Right lobe of liver (tissue), 6 donors: ENCODE measurements around the gene CD81. TPM values are rescaled to one million over a fixed set of nuclear protein-coding genes. Genes with fewer than 3 reads are reported as not detected.

Experiments used
- ATAC-seq, 4 donors: fragments of 200-7000 bp; cut with Tn5 transposase; one replicate each; pipeline ENCODE4 v1.9.1; 2020; ENCODE audit warnings: mild to moderate bottlenecking in 4 of 4, moderate library complexity in 4 of 4
- DNase-seq, 3 donors: peaks; one replicate each; pipeline ENCODE4 v3.0.0-alpha.2; 2020
- H3K27ac ChIP-seq, 3 donors: fragments of 200-600 bp; one replicate each; pipeline ENCODE4 v1.8.0; 2022
- H3K27me3 ChIP-seq, 2 donors: fragments of 200-600 bp; one replicate each; pipeline ENCODE4 v1.8.0; 2022
- H3K36me3 ChIP-seq, 4 donors: fragments of 200-600 bp; sonication (generic) in 1 of 4; one replicate each; pipeline versions ENCODE4 v1.5.1 to v1.8.0; 2017 to 2022; ENCODE audit warnings: control low read depth in 1 of 4
- H3K4me1 ChIP-seq, 4 donors: fragments of 200-600 bp; sonication (generic) in 1 of 4; one replicate each; pipeline versions ENCODE4 v1.5.1 to v1.8.0; 2017 to 2022; ENCODE audit warnings: control low read depth in 1 of 4
- H3K4me3 ChIP-seq, 3 donors: fragments of 200-600 bp; one replicate each; pipeline ENCODE4 v1.8.0; 2022
- H3K9me3 ChIP-seq, 4 donors: fragments of 200-600 bp; sonication (generic) in 1 of 4; one replicate each; pipeline versions ENCODE4 v1.5.1 to v1.8.0; 2017 to 2022; ENCODE audit warnings: control low read depth in 1 of 4
- POLR2A ChIP-seq: fragments of 450-650 bp; IDR thresholded peaks from one replicate; pipeline ENCODE4 v1.6.1; 2017; ENCODE audit warnings: antibody characterized with exemption, mild to moderate bottlenecking
- WGBS: methylation state at CpG from one replicate; pipeline ENCODE4 v1.1.6; 2018; ENCODE audit warnings: low coverage, low lambda C conversion rate; ENCODE audit not compliant: insufficient coverage; ENCODE audit errors: missing lambda C conversion rate; 5-methylcytosine and 5-hydroxymethylcytosine counted together
- intact Hi-C, 2 donors: fragments of 100-400 bp; cut with DNase I; formaldehyde crosslinking; loops; one replicate each; pipeline versions ENCODE4 v1.11.2 to v1.14.1; 2022
- total RNA-seq, 6 experiments: library from RNA; depleted of rRNA in 2 of 6; stranded (reverse); fragments of >200 nt in 2 of 6; fragmentation: NEBNext Ultra II Directional in 3 of 6; extraction: Animal tissue kit (Norgen Biotek cat#: 25700) in 3 of 6; gene quantifications; one replicate each; pipeline versions ENCODE4 v1.1.0 to v1.2.4, GENCODE V29; 2016 to 2023
- TF ChIP-seq, protein P1 (sequence below), 4 donors: fragments of 200-600 bp in 3 of 4; fragments of 450-650 bp in 1 of 4; IDR thresholded peaks; one replicate each; pipeline versions ENCODE4 v1.5.1 to v1.8.0; 2016 to 2022; ENCODE audit warnings: antibody characterized with exemption in 4 of 4, mild to moderate bottlenecking in 2 of 4
- donor health status: DM: no; HTN: yes; CAD: no.
- donor health status: DM: no; HTN: no; CAD: no.
- donor health status: DM: no; HTN: no; CAD: no.
- donor health status: DM: no; HTN: yes; CAD: no.
- donor health status: DM: no; HTN: yes; CAD: no.

CD81 gene
- total RNA-seq, 6 experiments from 2014 or later = 433 to 721 (median 528) TPM

DNA sequence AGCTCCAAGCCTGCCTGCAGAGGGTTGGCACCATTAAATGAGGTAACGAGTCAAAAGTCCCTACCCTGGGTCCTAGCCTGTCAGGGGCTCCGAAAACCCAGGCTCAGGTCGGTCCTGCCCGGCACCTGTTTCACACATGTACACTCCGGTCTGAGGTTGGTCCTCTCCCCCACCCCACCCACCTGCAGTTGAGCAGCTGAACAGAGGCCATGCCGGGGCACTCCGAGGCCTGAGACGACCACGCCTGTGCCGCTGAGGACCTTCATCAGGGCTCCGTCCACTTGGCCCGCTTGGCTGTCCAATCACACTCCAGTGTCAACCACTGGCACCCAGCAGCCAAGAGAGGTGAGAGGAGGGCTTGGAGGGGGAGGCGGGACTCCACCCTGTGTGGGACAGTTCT is 25.0 kb downstream of the CD81 start:
- no peaks in the 10 kb centered on the region for H3K9me3 ChIP-seq

DNA sequence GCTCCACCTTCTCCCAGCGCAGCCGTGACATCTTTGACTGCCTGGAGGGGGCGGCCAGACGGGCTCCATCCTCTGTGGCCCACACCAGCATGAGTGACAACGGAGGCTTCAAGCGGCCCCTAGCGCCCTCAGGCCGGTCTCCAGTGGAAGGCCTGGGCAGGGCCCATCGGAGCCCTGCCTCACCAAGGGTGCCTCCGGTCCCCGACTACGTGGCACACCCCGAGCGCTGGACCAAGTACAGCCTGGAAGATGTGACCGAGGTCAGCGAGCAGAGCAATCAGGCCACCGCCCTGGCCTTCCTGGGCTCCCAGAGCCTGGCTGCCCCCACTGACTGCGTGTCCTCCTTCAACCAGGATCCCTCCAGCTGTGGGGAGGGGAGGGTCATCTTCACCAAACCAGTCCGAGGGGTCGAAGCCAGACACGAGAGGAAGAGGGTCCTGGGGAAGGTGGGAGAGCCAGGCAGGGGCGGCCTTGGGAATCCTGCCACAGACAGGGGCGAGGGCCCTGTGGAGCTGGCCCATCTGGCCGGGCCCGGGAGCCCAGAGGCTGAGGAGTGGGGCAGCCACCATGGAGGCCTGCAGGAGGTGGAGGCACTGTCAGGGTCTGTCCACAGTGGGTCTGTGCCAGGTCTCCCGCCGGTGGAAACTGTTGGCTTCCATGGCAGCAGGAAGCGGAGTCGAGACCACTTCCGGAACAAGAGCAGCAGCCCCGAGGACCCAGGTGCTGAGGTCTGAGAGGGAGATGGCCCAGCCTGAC is 26.0 kb downstream of the CD81 start:
- H3K9me3 ChIP-seq = no peaks in the 10 kb centered on the region
- H3K27me3 ChIP-seq = no peaks in the 10 kb centered on the region
- peaks cover 0 to 21% (median 7%) of the 10 kb centered on the region in 4 donors for H3K4me1 ChIP-seq
- H3K27ac ChIP-seq = no peak overlapping the region
- TF ChIP-seq, protein P1, sequence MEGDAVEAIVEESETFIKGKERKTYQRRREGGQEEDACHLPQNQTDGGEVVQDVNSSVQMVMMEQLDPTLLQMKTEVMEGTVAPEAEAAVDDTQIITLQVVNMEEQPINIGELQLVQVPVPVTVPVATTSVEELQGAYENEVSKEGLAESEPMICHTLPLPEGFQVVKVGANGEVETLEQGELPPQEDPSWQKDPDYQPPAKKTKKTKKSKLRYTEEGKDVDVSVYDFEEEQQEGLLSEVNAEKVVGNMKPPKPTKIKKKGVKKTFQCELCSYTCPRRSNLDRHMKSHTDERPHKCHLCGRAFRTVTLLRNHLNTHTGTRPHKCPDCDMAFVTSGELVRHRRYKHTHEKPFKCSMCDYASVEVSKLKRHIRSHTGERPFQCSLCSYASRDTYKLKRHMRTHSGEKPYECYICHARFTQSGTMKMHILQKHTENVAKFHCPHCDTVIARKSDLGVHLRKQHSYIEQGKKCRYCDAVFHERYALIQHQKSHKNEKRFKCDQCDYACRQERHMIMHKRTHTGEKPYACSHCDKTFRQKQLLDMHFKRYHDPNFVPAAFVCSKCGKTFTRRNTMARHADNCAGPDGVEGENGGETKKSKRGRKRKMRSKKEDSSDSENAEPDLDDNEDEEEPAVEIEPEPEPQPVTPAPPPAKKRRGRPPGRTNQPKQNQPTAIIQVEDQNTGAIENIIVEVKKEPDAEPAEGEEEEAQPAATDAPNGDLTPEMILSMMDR (IDR thresholded peaks at IDR 0.05) = no peak
- TF ChIP-seq POLR2A = no peak
- intact Hi-C loops = no loop called here
- WGBS = 80% methylated on average over 2 of the region's 31 CpGs
- H3K4me3 ChIP-seq = no peak overlapping the region
- peaks cover 0 to 14% (median 0%) of the 10 kb centered on the region in 4 donors for H3K36me3 ChIP-seq
- ATAC-seq (no peak), DNase-seq (no peak)

More for the DNA sequence above, 25.0 kb downstream of the CD81 start:
- peaks cover 0 to 21% (median 7%) of the 10 kb centered on the region in 4 donors for H3K4me1 ChIP-seq
- TF ChIP-seq POLR2A = no peak
- TF ChIP-seq, protein P1 (IDR thresholded peaks at IDR 0.05) = no peak
- WGBS = no CpG with 5 or more reads among the region's 13 CpGs
- peaks cover 0 to 23% (median 2%) of the 10 kb centered on the region in 4 donors for H3K36me3 ChIP-seq
- no peak overlapping the region for H3K27ac ChIP-seq
- H3K27me3 ChIP-seq = no peaks in the 10 kb centered on the region
- ATAC-seq (no peak), DNase-seq (no peak)
- intact Hi-C loops = no loop called here
- H3K4me3 ChIP-seq = no peak overlapping the region

DNA sequence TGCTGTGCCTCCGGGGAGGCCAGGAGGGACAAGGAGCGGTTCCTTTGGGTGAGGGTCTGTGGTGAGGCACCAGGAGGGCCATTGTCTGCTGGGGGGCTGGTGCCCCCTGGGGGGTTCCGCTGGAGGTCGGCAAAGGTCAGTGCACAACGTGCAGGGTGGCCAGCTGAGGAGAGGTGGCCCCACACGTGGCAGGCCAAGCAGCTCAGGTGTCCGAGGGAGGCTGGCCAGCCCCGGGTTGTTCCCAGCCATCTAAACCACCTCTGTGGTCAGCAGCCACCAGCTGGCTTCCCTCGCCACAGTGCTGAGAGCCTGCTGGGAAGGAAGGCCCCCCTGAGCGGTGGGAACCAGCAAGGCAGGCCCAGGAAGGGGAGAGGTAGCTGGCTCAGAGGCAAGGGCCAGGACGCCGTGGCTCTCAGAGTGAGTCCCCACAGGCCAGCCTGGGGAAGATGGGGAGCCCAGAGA is 27.7 kb downstream of the CD81 start:
- H3K36me3 ChIP-seq = peaks cover 0 to 12% (median 0%) of the 10 kb centered on the region in 4 donors
- ATAC-seq (no peak), DNase-seq (no peak)
- intact Hi-C loops = loop anchor here in 1 of 2 donors (5.0 kb wide), 1 partner anchor 97 kb away; no protein-coding TSS in a partner anchor
- H3K27me3 ChIP-seq = no peaks in the 10 kb centered on the region
- H3K27ac ChIP-seq = no peak overlapping the region
- TF ChIP-seq POLR2A = no peak
- H3K4me1 ChIP-seq = peaks cover 0 to 10% (median 4%) of the 10 kb centered on the region in 4 donors
- H3K4me3 ChIP-seq = no peak overlapping the region
- no peaks in the 10 kb centered on the region for H3K9me3 ChIP-seq
- WGBS = 60% methylated on average over 2 of the region's 12 CpGs

DNA sequence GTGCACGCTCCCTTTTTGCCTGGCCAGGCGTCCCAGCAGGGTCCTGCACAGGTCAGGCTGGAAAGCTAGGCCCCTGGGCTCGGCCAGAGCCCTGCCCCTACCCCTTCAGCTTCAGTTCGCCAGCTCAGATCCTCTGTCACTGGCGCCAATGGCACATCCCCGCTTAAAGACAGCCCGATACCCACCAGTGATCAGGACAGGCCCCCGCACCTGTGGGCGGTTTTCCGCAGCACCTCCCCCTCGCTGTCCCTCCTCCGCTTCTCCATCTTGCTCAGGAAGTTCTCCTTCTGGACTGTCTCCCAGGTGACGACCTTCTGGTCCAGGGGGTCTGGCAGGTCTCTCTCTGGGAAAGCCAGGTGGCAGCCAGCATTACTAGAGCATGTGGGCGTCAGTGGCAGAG is 29.3 kb downstream of the CD81 start:
- H3K27me3 ChIP-seq = no peaks in the 10 kb centered on the region
- H3K27ac ChIP-seq = no peak overlapping the region
- no peak overlapping the region for H3K4me3 ChIP-seq
- H3K9me3 ChIP-seq = no peaks in the 10 kb centered on the region
- DNase-seq = no peak
- WGBS = 90% methylated on average over 9 of the region's 14 CpGs
- H3K4me1 ChIP-seq = peaks cover 0 to 8% (median 3%) of the 10 kb centered on the region in 4 donors
- H3K36me3 ChIP-seq = peaks cover 0 to 12% (median 0%) of the 10 kb centered on the region in 4 donors
- intact Hi-C loops = loop anchor here in 1 of 2 donors (5.0 kb wide), 1 partner anchor 99 kb away; no protein-coding TSS in a partner anchor
- no peak for ATAC-seq
- TF ChIP-seq, protein P1 (IDR thresholded peaks at IDR 0.05) = no peak
- TF ChIP-seq POLR2A = no peak

DNA sequence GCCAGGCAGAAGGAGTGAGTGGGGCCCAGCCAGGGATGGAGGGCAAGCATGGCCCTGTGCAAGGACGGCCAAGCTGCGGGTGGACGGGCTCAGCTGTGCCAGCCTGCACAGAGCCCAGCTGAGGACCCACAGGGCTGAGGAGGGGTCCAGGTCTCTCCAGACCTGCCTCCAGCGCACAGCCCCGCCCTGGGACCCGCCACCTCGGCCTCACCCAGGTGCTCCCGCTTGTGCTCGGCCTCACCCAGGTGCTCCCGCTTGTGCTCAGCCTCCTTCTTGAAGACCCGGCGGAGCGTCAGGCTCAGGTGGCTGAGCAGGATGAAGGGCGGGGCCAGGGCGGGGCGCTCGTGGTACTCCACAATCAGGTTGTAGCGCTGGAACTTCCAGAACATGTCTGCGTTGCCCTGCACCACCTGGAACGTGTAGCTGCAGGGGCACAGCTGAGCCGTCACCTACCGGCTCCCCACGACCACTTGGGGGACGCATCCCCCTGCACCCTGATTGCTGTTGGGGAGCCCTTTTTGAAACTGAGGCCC is 29.8 kb downstream of the CD81 start:
- DNase-seq (no peak), ATAC-seq (no peak)
- H3K36me3 ChIP-seq = peaks cover 0 to 12% (median 0%) of the 10 kb centered on the region in 4 donors
- no peaks in the 10 kb centered on the region for H3K9me3 ChIP-seq
- H3K4me3 ChIP-seq = no peak overlapping the region
- TF ChIP-seq, protein P1 (IDR thresholded peaks at IDR 0.05) = no peak
- TF ChIP-seq POLR2A = no peak
- H3K27ac ChIP-seq = no peak overlapping the region
- peaks cover 0 to 3% (median under 1%) of the 10 kb centered on the region in 4 donors for H3K4me1 ChIP-seq
- intact Hi-C loops = loop anchor here in 1 of 2 donors (5.0 kb wide), 1 partner anchor 100 kb away; no protein-coding TSS in a partner anchor
- H3K27me3 ChIP-seq = no peaks in the 10 kb centered on the region
- no CpG with 5 or more reads among the region's 24 CpGs for WGBS
